ENCODE measurements around the gene PXYLP1. TPM values are rescaled to one million over a fixed set of nuclear protein-coding genes. Genes with fewer than 3 reads are reported as not detected.

PXYLP1 gene
- total RNA-seq, 2 donors from 2014 or later: 8.9 to 13.1 TPM

DNA sequence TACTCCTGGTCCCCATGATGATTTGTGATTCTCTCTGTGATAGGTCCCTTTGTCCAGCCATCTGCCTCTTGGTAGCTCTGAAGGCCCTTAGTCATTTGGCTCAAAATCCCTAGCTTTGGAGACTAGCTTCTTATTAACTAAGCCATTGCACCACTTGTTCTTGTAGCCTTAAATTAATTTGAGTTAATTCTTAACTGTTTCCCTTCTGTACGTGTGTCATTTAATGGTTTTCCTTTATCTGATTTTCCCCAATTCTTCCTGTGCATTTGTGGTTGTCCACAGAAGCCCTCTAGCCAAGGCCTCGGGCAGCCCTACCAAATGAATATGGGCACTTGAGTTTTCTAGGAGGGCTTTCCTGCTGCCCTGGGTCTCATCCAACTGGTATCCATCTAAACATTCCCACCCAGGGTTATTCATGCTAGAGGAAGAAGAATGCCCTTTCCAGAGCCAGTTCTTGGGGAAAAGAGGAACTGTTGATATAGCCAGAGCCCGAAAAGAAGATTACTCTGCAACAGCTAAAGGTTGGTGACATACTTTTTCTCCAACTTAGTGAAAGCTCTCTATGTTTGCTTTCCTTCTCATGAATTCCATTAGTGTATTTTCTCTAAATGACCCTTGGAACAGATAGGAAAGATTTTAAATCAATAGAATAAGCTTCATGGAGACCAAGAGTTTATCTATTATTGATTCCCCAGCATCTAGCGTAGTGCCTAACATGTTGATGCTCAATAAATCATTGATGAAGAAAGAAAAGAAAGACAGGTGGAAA is 92.5 kb downstream of the PXYLP1 start:
- DNase-seq: no peak
- Histone ChIP-seq H3K27me3 (no peaks in the 10 kb centered on the region), H3K27ac (peak overlapping the region; percentile 82), H3K36me3 (no peaks in the 10 kb centered on the region), H3K9ac (ENCODE audit: low read depth in 2 of 2, low read length in 2 of 2) (peak overlapping the region in 1 of 2 donors; percentile 75), H3K4me1 (no peaks in the 10 kb centered on the region), H3K4me3 (peak overlapping the region; percentile 0), H3K9me3 (no peaks in the 10 kb centered on the region)
- intact Hi-C loops (cut with DNase I): no loop called here
- TF ChIP-seq, protein P1, sequence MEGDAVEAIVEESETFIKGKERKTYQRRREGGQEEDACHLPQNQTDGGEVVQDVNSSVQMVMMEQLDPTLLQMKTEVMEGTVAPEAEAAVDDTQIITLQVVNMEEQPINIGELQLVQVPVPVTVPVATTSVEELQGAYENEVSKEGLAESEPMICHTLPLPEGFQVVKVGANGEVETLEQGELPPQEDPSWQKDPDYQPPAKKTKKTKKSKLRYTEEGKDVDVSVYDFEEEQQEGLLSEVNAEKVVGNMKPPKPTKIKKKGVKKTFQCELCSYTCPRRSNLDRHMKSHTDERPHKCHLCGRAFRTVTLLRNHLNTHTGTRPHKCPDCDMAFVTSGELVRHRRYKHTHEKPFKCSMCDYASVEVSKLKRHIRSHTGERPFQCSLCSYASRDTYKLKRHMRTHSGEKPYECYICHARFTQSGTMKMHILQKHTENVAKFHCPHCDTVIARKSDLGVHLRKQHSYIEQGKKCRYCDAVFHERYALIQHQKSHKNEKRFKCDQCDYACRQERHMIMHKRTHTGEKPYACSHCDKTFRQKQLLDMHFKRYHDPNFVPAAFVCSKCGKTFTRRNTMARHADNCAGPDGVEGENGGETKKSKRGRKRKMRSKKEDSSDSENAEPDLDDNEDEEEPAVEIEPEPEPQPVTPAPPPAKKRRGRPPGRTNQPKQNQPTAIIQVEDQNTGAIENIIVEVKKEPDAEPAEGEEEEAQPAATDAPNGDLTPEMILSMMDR (IDR thresholded peaks at IDR 0.05): no peak

DNA sequence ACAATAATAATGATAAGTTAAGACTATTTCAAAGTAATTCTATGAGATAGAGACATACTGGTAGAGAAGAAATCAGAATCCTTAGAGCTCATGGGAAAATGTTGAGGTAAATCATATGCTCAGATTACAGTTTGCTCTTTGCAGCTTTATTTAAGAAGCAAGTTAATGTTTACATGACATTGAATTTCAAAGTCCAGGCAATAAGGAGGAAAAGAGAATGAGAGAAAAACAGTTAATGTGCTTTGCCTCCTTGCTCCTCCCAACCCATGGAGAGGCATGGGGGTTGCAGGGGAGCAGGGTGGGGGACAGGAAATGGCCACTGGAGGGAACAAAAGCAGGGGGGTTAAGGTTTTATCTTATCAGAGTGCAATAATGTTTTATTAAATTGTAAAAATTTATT is 94.5 kb downstream of the PXYLP1 start:
- intact Hi-C loops (cut with DNase I): no loop called here
- no peaks in the 10 kb centered on the region for H3K9me3 ChIP-seq
- TF ChIP-seq, protein P1 (IDR thresholded peaks at IDR 0.05): no peak
- H3K4me1 ChIP-seq: no peaks in the 10 kb centered on the region
- no peaks in the 10 kb centered on the region for H3K27me3 ChIP-seq
- H3K4me3 ChIP-seq: peak overlapping the region; percentile 0
- DNase-seq: peak; percentile 85
- peak overlapping the region in 1 of 2 donors; percentile 60 for H3K9ac ChIP-seq (ENCODE audit: low read depth in 2 of 2, low read length in 2 of 2)
- H3K27ac ChIP-seq: peak overlapping the region; percentile 82
- H3K36me3 ChIP-seq: no peaks in the 10 kb centered on the region

DNA sequence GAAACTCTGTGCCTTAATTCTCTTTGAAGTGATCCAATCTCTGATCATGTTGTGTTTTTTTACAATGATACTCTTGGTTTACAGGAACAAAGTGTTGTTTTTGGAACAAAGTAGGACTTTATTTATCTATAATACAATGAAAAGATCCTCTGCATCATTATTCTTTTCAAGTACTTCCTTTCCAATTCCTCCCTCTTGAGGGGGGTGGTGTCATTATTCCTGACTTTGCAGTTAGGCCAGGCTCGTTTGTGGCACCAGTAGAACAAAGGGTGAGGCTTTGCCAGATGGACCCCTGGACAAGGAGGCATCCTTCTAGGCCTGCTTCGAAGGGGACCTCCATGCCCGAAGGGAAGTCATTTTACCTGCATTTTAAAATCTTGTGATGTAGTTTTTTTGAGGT is 95.0 kb downstream of the PXYLP1 start:
- TF ChIP-seq, protein P1 (IDR thresholded peaks at IDR 0.05): no peak
- DNase-seq: no peak
- no peaks in the 10 kb centered on the region for H3K9me3 ChIP-seq
- no peaks in the 10 kb centered on the region for H3K27me3 ChIP-seq
- H3K9ac ChIP-seq (ENCODE audit: low read depth in 2 of 2, low read length in 2 of 2): peak overlapping the region in 1 of 2 donors; percentile 66
- intact Hi-C loops (cut with DNase I): no loop called here
- H3K27ac ChIP-seq: peak overlapping the region; percentile 82
- H3K36me3 ChIP-seq: no peaks in the 10 kb centered on the region
- H3K4me3 ChIP-seq: no peak overlapping the region
- H3K4me1 ChIP-seq: no peaks in the 10 kb centered on the region

DNA sequence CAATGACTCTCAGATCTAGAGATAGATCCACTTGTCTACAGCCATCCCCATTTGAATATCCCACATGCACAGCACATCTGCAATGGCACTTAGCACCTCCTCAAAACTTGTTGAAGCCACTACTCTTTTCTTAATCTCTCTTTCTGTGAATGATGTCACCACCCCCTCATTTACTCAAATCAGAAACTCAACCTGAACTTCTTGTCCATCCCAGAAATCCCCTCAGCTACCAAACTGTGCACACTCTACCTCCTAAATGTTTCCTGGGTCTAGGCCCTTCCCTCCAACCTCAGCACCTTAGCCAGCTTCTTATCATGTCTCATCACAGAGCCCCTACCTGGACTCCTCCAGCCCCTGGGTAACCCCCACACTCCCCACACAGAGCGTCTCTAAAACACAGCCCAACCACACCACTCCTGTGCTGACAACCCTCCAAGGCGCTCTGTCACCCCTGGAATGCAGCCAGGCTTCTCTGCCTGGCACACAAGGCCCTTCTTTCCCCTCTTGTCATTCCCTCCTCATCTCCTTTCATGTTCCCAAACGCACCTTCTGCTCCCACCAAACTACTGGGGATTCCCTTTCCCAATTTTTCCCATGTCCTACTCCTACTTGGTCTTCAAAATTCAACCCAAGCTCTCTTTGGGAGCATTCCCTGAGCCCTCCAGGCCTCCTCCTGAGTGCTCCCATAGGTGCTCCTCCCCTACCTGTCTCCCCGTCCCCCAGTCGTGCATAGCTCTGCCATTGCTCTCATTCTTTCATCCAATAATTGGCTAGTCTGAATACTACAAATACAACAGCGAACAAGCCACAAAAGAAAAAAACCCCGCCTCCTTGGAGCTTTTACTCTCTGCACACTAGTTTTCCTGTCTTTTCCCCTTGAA is 96.9 kb downstream of the PXYLP1 start:
- no peaks in the 10 kb centered on the region for H3K27me3 ChIP-seq
- no peaks in the 10 kb centered on the region for H3K36me3 ChIP-seq
- intact Hi-C loops (cut with DNase I): no loop called here
- peak overlapping the region in 1 of 2 donors; percentile 19 for H3K9ac ChIP-seq (ENCODE audit: low read depth in 2 of 2, low read length in 2 of 2)
- no peak overlapping the region for H3K27ac ChIP-seq
- peaks cover 14% of the 10 kb centered on the region for H3K4me1 ChIP-seq
- no peak overlapping the region for H3K4me3 ChIP-seq
- TF ChIP-seq, protein P1 (IDR thresholded peaks at IDR 0.05): no peak
- DNase-seq: no peak
- H3K9me3 ChIP-seq: no peaks in the 10 kb centered on the region

DNA sequence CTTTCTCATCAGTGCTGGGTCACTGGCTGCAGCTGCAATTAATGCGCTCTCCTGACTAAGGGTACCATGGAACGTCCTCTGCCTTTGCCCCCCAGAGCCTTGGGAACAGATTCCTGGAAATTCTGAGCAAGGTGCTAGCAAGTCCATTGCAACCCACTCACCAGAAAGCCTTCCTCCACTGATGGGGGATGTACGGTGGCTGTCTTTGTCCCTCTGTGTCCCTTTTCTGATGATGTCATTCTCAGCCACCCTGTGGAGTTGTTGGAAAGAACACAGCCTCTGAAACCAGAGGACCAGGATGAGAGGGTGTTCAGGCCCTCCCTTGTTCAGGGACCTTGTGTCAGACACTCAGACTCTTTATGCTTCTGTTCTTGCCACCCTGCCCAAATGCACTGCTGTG is 98.6 kb downstream of the PXYLP1 start:
- Histone ChIP-seq H3K4me1 (peaks cover 17% of the 10 kb centered on the region), H3K27me3 (no peaks in the 10 kb centered on the region), H3K27ac (no peak overlapping the region), H3K9me3 (no peaks in the 10 kb centered on the region), H3K9ac (ENCODE audit: low read depth in 2 of 2, low read length in 2 of 2) (no peak overlapping the region), H3K36me3 (no peaks in the 10 kb centered on the region), H3K4me3 (no peak overlapping the region)
- intact Hi-C loops (cut with DNase I): no loop called here
- no peak for DNase-seq
- TF ChIP-seq, protein P1 (IDR thresholded peaks at IDR 0.05): no peak

All from colonic mucosa (tissue), 4 donors.